Measurements from ENCODE around the gene TTLL9.
A peak's percentile ranks its signal among the peaks of the same experiment; 100 is the strongest.

The TTLL9 gene

DNA sequence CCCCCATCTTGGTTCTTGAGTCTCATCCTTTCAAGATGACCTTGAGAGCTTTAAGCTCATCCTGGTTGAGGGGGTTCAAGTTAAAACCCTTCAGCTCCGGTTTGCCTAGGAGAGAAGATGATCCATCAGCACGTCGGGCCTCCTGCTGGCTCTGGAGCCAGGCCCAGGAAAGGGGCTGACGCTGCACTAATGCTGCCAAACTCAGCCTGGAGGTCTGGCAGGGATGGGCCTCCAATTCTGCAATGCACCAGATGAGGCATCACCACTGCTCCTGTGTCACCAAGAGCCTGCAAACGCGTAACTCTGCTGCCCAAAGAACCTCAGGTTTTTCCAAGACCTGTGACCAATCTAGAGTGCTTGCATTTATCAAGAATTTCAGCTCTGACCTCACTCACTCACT, 75.4 kb downstream of the TTLL9 start:
- DNase-seq (ENCODE audit: low spot score), result no peak

DNA sequence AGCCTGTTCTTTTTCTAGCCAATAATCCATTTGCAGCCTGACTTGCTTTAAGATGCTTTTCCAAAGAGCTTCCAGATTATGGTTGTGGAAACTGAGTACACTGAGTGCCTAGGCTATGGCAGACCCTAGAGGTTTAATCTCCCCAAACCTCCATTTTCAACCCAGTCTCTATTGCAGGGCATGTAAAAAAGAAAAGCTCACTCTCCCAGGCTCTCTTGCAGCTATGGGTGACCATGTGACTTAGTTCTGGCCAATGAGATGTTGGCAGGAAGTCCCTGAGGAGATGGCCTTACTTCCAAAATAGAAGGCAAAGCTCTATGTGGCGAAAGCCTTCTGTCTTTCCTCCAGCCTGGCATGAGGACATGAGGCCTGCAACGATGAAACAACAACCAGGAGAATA, 77.6 kb downstream of the TTLL9 start:
- DNase-seq (ENCODE audit: low spot score), result no peak

DNA sequence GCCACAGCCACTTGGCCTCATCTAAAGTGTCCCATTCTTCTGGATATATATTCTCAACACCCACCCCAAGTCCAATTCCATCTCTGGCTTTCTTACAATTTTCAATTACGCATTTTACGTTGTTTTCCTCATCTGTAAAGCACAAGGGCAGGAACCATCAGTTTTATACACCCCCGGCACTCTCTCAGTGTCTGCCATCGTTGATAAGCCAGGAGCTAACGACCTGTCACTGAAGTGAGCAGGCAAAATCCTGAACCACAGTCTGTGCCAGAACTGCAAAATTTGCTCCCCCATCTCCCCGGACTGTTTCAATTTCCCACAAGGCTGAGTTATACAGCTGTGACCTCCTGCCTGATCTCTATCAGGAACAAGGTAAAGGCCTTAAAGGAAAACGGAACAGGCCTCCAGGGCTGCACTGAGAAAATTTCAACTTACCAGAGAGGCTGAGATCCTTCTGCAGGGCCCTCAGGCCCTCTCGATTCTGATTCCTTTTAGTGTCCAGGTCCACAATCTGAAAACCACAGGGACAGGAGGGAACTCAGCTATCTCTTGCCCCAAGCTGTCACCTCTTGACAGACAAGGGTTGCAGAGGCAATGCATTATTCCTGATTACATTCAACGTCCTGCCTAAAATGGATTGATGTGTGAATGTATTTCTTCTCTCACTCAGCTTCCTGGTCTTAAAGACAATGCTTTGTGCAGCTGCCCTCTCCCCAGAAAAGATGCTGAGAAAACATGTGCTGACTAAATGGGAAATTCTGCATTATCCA, 79.6 kb downstream of the TTLL9 start:
- no peak for DNase-seq (ENCODE audit: low spot score)

DNA sequence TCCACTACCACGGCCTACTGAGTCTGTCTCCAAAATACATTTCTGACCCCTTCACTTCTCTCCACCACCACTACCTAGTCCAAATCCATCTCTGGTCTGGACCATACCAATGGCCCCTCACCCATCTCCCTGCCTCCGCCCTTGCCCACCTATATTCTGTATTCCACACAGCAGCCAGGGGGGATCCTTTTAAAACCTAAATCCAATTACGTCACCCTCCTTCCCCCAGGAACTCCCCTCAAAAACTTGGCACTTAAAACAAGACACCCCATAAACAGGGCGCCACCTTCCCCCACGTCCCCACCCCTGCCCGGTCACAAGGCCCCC, 80.7 kb downstream of the TTLL9 start:
- DNase-seq (ENCODE audit: low spot score), result no peak

DNA sequence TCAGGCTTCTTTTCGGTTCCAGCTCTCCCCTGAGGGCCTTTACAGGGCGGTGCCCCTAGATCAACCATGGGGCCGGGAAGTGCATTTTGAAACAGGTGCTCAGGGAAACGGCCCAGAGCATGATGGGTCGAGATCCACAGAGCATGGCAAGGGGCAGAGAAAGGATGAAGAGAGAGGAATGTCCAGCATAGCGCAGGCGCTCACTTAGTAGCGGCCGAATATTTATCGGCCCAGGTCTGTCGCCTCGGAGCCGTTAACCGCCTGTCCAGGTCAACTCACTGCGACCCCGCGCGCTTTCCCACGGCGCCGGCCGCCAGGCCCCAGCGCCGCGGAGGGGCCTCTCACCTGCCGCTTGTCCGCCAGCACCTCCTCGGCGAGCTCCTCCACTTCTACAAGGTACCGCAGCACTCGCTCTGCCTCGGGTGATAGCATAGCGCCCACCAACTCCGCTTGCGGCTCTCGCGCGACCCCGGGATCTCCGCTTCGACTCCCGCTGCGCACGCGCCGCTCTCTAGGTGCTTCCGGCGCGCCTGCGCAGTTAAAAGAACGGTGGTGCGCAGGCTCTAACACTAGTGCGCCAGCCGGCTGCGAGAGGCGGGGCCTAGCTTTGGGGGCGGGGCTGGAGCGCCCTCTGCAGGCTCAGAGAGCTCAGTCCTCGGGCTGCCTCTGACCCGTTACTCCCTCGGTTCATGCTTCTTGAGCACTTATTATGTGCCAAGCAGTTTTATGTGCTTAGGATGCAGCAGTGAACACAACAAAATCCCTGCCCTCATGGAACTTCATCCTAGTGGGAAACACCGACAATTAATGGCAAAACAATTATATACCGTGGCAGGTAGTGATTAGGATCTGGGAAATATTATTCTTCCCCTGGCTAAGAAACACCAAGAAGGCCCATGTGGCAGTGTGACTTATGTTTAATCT, 81.4 kb downstream of the TTLL9 start, which contains the start of gene PDRG1:
Gene PDRG1, minus strand, starts transcription at position 517 of the 924 bp plus-strand sequence. Its CDS starts 85 bp downstream, at position 432.
- peak; percentile 99 for DNase-seq (ENCODE audit: low spot score)

DNA sequence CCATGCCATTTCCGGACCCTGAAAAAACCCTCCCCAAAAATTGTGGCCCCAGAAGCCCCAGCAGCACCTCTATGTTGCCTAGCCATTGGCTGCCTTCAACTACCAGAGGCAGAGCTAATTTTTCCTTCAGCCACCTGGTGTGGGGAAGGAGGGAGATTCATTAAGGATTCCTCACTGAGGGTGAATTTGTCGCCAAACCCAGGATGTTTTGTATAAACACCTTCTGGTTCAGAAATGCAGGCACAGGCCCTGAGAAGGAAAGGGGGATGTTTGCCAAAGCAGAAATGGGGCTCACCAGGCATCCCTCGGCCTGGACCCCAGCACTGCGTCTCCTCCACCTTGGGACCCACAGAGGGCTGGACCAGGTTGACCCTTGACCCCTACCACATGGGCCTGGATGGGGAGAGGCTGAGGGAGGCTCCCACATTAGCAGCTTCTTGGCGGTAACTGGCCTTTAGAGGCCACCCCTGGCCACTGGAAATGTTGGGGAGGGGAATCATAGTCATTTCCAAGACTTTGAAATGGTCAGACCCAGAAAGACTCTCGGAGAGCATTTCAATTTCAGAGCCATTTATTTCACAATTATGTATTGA, 83.2 kb downstream of the TTLL9 start:
- no peak for DNase-seq (ENCODE audit: low spot score)

DNA sequence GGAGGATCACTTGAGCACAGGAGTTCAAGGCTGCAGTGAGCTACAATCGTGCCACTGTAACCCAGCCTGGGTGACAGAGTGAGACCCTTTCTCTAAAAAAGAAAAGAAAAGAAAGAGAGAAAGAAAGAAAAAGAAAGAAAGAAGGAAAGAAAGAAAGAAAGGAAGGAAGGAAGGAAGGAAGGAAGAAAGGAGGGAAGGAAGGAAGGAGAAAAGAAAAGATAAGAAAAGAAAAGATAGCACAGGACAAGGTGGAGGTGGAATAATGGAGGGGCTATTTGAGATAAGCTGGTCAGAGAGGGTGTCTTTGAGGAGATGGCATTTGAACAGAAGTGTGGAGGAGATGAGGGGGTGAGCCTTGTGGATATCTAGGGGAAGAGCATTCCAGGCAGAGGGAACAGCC, 84.1 kb downstream of the TTLL9 start:
- no peak for DNase-seq (ENCODE audit: low spot score)

DNA sequence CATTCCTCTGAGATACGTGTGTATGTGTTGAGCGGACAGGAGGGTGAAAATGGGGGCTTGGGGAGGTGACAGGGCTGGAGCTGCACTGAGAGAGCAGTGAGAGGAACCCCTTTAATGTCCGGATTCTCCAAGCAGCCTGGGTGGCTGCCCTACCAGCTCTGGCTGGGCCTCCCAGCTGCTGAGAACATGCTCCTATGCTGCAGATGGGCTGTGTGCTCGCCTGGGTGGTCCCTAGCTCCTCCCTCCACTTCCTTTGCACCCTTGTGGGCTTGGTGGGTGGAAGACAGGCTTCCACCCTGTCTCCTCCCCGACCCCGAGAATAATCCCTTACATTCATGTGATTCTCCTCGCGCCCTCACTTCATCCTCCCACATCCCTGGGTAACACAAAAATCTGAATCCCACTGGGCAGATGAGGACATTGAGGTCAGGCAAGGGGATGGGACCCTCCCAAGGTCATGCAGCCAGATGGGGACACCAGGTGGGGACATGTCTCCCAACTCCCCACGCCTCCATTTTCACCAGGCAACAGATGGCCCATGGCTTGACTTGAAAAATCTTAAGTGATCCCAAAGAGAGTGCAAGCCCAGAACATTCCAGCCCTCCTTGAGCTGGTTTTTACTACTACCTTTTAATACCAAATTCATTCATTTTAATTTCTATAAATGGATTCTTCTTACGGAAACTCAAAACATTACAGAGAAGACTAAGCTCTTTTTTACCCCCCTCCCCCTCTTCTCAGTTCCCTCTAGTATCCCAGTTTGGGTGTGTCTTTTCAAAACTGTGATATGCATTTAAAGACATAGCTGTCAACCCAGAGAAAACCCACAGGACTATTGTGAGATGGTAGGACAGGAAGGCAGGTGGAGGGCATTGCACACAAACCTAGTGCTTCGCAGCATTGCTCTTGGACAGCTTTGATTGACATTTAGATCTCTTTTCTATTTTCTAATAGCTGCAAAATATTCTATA, 86.4 kb downstream of the TTLL9 start:
- no peak for DNase-seq (ENCODE audit: low spot score)

DNA sequence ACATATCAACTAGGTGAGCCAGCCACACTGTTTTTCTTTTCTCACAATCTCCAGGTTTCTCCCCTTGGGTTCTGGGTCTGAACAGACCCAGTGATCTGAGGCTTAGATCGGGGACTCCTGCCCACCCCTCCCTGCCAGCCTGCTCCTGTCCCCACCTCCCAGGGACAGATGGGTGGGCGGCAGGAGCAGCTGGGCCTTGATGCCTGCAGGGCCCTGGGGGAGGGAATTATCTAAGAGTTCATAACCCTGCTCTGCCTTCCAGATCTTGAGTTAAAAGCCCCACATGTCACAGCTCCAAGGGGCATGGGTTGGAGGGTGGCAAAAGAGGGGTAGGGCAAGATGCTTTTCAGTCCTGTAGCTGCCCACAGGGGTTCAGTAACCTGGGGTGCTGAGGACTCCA, 92.3 kb downstream of the TTLL9 start:
- no peak for DNase-seq (ENCODE audit: low spot score)

DNA sequence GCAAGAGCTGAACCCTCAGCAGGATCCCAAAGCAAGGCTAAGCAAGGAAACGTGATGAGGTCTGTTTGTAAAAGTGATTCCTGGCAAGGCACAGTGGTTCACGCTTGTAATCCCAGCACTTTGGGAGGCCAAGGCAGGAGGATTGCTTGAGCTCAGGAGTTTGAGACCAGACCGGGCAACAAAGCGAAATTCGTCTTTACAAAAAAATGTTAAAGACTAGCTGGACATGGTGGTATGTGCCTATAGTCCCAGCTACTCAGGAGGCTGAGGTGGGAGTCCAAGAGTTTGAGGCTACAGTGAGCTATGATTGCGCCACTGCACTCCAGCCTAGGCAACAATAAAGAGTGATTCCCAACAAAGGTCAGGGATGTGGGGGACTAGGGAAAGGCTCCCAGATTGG, 93.5 kb downstream of the TTLL9 start:
- DNase-seq (ENCODE audit: low spot score), result no peak

DNA sequence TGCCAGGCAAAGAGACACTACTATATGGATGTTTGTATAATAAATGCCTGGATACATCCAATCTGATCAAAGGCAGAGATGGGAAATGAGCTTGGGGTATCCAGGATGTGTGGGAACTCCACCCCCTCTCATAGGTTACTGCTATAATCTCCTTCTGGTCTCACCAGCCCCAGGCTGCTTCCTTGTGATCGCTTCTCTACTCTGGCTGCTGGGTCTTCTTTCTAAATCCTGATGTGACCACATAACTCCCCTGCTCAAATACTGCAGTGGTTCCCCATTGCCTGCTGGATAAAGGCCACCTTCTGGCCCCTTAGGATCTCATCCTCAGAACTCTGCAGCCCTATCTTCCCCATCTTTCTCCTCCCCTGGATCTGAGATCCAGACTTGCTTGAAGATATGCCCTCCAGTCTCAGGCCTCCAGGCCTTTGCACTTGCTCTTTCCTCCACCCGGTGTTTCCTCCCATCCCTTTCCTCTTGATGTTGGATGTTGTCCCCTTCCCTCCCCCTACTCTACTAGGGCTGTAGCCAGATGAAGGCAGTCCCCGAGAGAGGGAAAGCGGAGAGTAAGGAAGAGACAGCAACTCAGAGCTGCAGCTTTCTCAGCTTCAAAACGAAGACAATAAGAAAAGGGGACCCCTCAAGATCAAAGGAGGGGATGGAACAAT, 96.7 kb downstream of the TTLL9 start:
- DNase-seq (ENCODE audit: low spot score), result no peak

DNA sequence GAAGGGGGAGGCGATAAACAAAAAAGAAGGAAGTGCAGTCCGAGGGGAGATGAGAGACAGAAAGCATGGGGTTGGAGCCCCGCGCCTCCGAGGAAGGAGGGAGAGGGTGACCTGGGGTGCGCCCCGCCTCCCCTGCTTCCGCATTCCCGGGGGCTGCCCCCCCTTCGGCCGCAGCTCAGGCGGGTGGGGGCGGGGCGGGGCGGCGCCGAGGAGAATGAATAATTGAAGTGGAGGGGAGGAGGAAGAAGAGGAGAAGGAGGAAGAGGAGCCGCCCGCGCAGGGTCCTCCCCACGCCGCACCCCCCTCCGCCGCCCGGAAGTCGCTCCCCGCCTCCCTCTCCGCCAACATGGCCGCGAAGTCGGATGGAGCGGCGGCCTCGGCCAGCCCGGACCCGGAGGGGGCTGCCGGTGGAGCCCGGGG, 97.4 kb downstream of the TTLL9 start, which contains the start of gene XKR7:
Gene XKR7, plus strand, starts transcription at position 322 of the 420 bp plus-strand sequence. Its CDS starts 25 bp downstream, at position 347.
- no peak for DNase-seq (ENCODE audit: low spot score)

DNA sequence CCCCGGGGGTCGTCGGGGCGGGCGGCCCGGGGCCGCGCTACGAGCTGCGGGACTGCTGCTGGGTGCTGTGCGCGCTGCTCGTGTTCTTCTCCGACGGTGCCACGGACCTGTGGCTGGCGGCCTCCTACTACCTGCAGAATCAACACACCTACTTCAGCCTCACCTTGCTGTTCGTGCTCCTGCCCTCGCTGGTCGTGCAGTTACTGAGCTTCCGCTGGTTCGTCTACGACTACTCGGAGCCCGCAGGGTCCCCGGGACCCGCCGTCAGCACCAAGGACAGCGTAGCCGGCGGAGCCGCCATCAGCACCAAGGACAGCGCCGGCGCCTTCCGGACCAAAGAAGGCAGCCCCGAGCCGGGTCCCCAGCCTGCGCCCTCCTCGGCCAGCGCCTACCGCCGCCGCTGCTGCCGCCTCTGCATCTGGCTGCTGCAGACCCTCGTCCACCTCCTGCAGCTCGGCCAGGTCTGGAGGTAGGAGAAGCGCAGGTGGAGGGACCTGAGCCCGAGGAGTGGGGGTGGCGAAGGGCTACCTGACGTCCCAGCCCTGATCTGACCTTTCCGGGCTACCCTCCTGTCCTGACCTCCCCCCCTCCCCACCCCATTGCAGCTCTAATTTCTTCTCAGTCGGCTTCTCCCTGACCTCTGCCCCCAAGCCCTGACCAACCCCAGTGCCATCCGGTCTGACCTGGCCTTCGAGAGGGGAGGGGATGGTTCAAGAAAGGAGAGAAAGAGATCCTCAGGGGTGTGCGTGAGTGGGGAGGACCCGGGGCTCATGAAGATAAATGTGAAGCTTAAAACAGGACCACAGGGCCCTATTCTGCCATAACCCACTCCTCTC, 98.1 kb downstream of the TTLL9 start:
- peak; percentile 62 for DNase-seq (ENCODE audit: low spot score)

DNA sequence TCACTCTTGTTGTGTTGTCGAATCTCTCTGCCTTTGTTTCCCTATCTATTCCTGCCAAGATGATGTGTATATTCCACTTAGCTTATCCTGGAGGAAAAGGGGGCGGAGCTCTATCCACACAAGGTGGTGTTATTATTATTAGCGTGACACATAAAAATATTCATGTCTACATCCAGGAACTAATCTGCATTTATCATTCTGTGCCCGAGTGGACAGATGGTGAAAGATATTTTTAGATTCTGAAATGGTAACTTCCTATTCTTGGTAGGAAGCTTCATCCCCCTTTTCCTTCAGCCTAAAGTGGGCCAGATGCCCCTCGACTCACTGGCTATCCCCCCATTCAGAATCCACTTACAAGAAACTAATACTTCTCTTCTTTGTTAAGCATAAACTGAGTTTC, 99.6 kb downstream of the TTLL9 start:
- DNase-seq (ENCODE audit: low spot score), result no peak

DNA sequence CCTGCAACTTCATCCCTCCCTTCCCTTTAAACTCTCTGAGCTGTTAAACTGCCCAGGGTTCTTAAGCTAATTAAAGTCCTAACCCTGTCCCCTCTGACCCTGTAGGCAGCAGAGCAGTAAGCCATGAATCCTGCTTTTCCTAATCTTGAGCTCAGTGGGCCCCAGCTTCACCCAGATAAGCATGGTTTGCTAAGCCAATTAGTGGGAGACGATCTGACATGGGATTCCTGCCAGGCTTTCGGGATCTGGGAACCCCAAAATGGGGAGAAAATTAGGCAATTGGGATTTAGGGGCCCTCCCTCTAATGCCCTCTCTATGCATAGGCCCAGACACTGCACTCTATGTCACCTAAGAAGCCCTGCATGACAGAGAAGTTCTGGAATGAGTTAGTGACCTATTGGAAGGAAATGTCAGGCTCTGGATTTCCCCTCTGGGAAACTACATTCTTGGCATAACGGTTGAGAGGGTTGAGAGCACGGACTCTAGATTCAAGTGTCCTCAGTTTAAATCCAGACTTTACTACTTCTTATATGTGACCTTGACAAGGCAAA, 102.1 kb downstream of the TTLL9 start:
- no peak for DNase-seq (ENCODE audit: low spot score)

DNA sequence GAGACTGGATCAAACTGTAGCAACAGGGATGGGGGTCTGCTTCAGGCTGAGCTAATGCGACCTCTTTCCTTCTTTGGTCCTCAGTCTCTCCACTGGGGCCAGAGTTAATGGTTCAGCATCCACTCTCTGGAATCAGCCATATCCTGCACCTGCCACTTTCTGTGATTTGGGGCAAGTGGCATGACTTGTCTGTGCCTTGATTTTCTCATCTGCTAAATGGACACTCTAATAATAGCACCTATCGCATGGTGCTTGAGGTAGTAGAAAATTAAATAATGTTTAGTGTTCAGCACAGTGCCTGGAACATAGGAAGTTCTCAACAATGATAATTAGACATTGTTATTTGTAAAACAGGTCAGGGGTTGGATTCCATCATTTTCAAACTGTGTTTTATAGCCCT, 103.9 kb downstream of the TTLL9 start:
- no peak for DNase-seq (ENCODE audit: low spot score)

DNA sequence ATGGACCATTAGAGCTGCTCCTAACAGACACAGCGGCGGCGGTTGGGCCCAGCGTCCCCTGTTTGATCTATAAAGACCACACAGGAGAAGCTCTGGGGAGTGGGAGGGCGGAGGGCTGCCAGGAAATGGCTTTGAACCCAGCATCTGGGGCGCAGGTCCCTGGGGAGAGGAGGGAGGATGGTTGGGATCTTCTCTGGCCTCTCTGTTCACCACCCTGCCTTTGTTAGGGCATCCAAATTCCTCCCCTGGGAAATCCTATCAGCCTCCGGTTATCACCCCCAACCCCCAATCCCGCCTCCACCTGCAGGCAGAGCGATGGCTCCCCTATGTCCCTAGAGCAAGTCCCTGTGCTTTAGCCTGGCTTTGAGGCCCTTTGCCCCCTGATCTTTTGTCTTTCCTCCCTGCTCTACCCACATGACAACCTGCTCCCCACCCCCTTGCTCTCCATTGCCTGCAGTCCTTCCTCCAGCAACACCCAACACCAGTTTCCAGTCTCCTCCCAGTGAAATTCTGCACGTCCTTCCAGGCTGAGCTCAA, 104.6 kb downstream of the TTLL9 start:
- no peak for DNase-seq (ENCODE audit: low spot score)

DNA sequence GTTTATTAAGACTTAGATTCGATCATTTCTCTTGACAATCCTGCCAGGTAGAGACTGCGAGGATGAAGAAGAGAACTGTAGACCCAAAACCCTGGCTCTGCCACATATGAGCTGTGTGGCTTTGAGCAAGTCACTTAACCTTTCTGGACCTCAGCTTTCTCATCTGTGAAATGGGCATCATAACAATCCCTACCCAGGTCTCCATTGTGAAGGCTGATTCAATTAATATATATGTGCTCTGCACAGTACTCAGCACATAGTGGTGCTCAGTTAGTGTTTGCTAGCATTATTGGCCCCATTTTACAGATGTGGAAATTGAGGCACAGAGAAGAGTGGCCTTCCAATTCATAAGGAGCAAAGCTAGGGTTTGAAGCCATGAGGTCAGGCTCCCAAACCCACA, 105.4 kb downstream of the TTLL9 start:
- DNase-seq (ENCODE audit: low spot score), result no peak

DNA sequence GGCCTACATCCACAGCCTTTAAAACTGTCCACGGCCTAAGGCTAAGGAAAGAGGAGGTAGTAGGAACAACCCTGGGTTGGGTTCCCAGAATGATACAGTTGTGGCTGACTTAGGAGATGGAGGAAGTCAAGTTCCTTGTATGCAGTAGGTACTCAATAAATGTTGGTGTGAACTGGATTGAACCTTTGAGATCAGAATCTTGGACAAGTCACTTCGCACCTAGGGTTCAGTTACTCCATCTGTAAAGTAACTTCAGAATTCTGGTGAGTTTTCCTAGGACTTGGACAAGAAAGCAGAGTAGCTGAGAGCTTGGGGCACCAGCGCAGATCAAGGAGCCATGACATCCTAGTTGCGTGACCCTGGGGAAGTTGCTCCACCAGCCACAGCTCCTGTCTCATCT, 106.6 kb downstream of the TTLL9 start:
- DNase-seq (ENCODE audit: low spot score), result no peak

Measured in LoVo (cell line).